ENCODE data around the gene ROBO3.

Gene ROBO3

GRCh38 chr11:124869331-124869730, 4.1 kb downstream of the ROBO3 start:
- H3K27me3 ChIP-seq, result peaks cover 65 to 89% (median 80%) of the 10 kb centered on the region in 11 experiments
- peaks cover 0 to 34% (median 9%) of the 10 kb centered on the region in 11 experiments; a peak in 9 of 22 replicates for H4K20me1 ChIP-seq
- H3K4me3 ChIP-seq, result no peak overlapping the region
- H3K4me2 ChIP-seq, result no peak overlapping the region
- peaks cover 0 to 28% (median 13%) of the 10 kb centered on the region in 11 experiments; a peak in 17 of 22 replicates for H3K9me3 ChIP-seq (replicated peaks in 1 of 11)
- no peak overlapping the region for H3K27ac ChIP-seq
- H3K36me3 ChIP-seq, result no peaks in the 10 kb centered on the region
- H3K4me1 ChIP-seq, result peaks cover 0 to 12% (median 0%) of the 10 kb centered on the region in 10 experiments; a peak in 1 of 20 replicates
- TF ChIP-seq Cebpa-rat (IDR thresholded peaks at IDR 0.05), result no peak
- no peak overlapping the region for H3K9ac ChIP-seq

DNA sequence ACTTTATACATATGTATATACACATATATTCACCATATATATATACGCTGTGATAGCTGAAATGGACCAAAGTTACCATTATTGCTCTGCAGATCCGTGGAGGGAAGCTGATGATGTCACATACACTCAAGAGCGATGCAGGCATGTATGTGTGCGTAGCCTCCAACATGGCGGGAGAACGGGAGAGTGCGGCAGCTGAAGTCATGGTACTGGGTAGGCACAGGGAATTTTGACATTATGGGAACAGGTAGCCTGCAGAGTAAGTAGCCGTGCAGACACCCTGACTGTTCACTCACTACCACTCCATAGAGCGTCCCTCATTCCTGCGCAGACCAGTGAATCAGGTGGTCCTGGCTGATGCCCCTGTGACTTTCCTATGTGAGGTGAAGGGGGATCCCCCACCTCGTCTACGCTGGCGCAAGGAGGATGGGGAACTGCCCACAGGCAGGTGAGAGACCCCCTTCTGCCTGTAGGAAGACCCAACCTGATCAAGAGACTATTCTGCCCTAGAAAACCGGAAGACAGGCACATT, 4.7 kb downstream of the ROBO3 start:
- peaks cover 59 to 83% (median 74%) of the 10 kb centered on the region in 11 experiments for H3K27me3 ChIP-seq
- peaks cover 0 to 12% (median 0%) of the 10 kb centered on the region in 10 experiments; a peak in 1 of 20 replicates for H3K4me1 ChIP-seq
- H4K20me1 ChIP-seq, result peaks cover 0 to 28% (median 9%) of the 10 kb centered on the region in 11 experiments; a peak in 9 of 22 replicates
- no peak overlapping the region for H3K9ac ChIP-seq
- H3K9me3 ChIP-seq (replicated peaks in 1 of 11), result peaks cover 0 to 25% (median 11%) of the 10 kb centered on the region in 11 experiments; a peak in 17 of 22 replicates
- H3K4me3 ChIP-seq, result no peak overlapping the region
- TF ChIP-seq Cebpa-rat (IDR thresholded peaks at IDR 0.05), result no peak
- no peaks in the 10 kb centered on the region for H3K36me3 ChIP-seq
- H3K4me2 ChIP-seq, result no peak overlapping the region
- no peak overlapping the region for H3K27ac ChIP-seq

DNA sequence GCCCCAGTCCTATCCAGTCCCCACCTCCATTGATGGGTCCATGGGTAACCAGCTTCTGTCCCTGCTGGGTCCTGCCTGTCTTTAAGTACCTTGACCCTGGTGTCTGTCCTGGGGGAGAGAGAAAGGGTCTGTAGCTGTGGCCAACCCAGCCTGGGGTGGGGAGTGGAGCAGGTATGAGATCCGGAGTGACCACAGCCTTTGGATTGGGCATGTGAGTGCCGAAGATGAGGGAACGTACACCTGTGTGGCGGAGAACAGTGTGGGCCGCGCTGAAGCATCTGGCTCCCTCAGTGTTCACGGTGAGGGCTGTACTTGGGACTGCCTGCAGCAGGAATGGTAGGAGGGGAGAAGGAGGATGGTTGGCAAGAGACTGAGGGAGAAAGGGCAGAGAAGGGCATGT, 5.2 kb downstream of the ROBO3 start:
- Histone ChIP-seq H3K36me3 (no peaks in the 10 kb centered on the region), H3K9me3 (replicated peaks in 1 of 11) (peaks cover 0 to 20% (median 11%) of the 10 kb centered on the region in 11 experiments; a peak in 17 of 22 replicates), H3K27me3 (peaks cover 55 to 78% (median 69%) of the 10 kb centered on the region in 11 experiments)

GRCh38 chr11:124872280-124872679, 7.0 kb downstream of the ROBO3 start:
- peaks cover 6 to 15% (median 13%) of the 10 kb centered on the region in 10 experiments; a peak in 19 of 20 replicates for H3K4me1 ChIP-seq
- peaks cover 42 to 64% (median 54%) of the 10 kb centered on the region in 11 experiments for H3K27me3 ChIP-seq
- no peak for TF ChIP-seq Cebpa-rat (IDR thresholded peaks at IDR 0.05)
- H3K27ac ChIP-seq, result no peak overlapping the region
- no peak overlapping the region for H3K4me3 ChIP-seq
- H4K20me1 ChIP-seq, result peaks cover 0 to 8% (median 0%) of the 10 kb centered on the region in 11 experiments; a peak in 5 of 22 replicates
- H3K9me3 ChIP-seq (replicated peaks in 1 of 11), result peaks cover 0 to 6% (median 0%) of the 10 kb centered on the region in 11 experiments; a peak in 1 of 22 replicates
- no peaks in the 10 kb centered on the region for H3K36me3 ChIP-seq
- H3K9ac ChIP-seq, result no peak overlapping the region
- H3K4me2 ChIP-seq, result peak overlapping the region in 2 of 11 experiments; percentile 26 to 37; a peak in 2 of 22 replicates

More for the DNA sequence above, 5.2 kb downstream of the ROBO3 start:
- H3K4me3 ChIP-seq, result no peak overlapping the region
- H4K20me1 ChIP-seq, result peaks cover 0 to 23% (median 5%) of the 10 kb centered on the region in 11 experiments; a peak in 9 of 22 replicates
- TF ChIP-seq Cebpa-rat (IDR thresholded peaks at IDR 0.05), result no peak
- H3K4me2 ChIP-seq, result no peak overlapping the region
- H3K9ac ChIP-seq, result no peak overlapping the region
- H3K27ac ChIP-seq, result no peak overlapping the region
- peaks cover 0 to 12% (median under 1%) of the 10 kb centered on the region in 10 experiments; a peak in 8 of 20 replicates for H3K4me1 ChIP-seq

DNA sequence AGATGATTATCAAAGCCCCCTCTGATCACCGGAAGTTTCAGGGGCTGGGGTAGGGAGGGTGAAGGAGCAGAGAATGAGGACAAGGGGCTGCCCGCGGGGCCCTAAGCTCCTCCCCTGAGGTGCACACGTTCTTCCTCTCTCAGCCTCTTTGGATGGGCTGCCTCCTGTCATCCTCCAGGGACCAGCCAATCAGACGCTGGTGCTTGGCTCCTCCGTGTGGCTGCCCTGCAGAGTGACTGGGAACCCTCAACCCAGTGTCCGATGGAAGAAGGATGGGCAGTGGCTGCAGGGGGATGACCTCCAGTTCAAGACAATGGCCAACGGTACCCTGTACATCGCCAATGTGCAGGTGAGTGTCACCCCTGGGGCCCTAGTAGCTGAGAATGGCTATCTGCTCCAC, 7.5 kb downstream of the ROBO3 start:
- H3K4me1 ChIP-seq, result peaks cover 11 to 20% (median 17%) of the 10 kb centered on the region in 10 experiments; a peak in 19 of 20 replicates
- H3K9me3 ChIP-seq (replicated peaks in 1 of 11), result peaks cover 0 to 6% (median 0%) of the 10 kb centered on the region in 11 experiments; a peak in 1 of 22 replicates
- H3K4me2 ChIP-seq, result peak overlapping the region in 3 of 11 experiments; percentile 15 to 37 (median 26); a peak in 4 of 22 replicates
- H3K9ac ChIP-seq, result no peak overlapping the region
- H4K20me1 ChIP-seq, result peaks cover 0 to 8% (median 0%) of the 10 kb centered on the region in 11 experiments; a peak in 4 of 22 replicates
- peaks cover 38 to 59% (median 50%) of the 10 kb centered on the region in 11 experiments for H3K27me3 ChIP-seq
- no peak for TF ChIP-seq Cebpa-rat (IDR thresholded peaks at IDR 0.05)
- no peak overlapping the region for H3K4me3 ChIP-seq
- no peaks in the 10 kb centered on the region for H3K36me3 ChIP-seq
- H3K27ac ChIP-seq, result no peak overlapping the region

GRCh38 chr11:124873951-124874350, 8.7 kb downstream of the ROBO3 start:
- H3K36me3 ChIP-seq, result no peaks in the 10 kb centered on the region
- H3K9ac ChIP-seq, result no peak overlapping the region
- TF ChIP-seq Cebpa-rat (IDR thresholded peaks at IDR 0.05), result no peak
- H3K4me3 ChIP-seq, result no peak overlapping the region
- peaks cover 26 to 47% (median 38%) of the 10 kb centered on the region in 11 experiments for H3K27me3 ChIP-seq
- H3K4me1 ChIP-seq, result peaks cover 20 to 32% (median 25%) of the 10 kb centered on the region in 10 experiments; a peak in 19 of 20 replicates
- peaks cover 0 to 1% (median 0%) of the 10 kb centered on the region in 11 experiments; a peak in 1 of 22 replicates for H3K9me3 ChIP-seq (replicated peaks in 1 of 11)
- H3K27ac ChIP-seq, result no peak overlapping the region
- peaks cover 0 to 8% (median 0%) of the 10 kb centered on the region in 11 experiments; a peak in 1 of 22 replicates for H4K20me1 ChIP-seq
- no peak overlapping the region for H3K4me2 ChIP-seq

- Histone ChIP-seq H3K4me2 (no peak overlapping the region), H3K27ac (no peak overlapping the region), H3K4me1 (peaks cover 28 to 40% (median 32%) of the 10 kb centered on the region in 10 experiments), H3K9me3 (replicated peaks in 1 of 11) (no peaks in the 10 kb centered on the region), H3K4me3 (no peak overlapping the region), H4K20me1 (peaks cover 0 to 8% (median 0%) of the 10 kb centered on the region in 11 experiments; a peak in 1 of 22 replicates), H3K9ac (no peak overlapping the region), H3K27me3 (peaks cover 18 to 40% (median 30%) of the 10 kb centered on the region in 11 experiments), H3K36me3 (no peaks in the 10 kb centered on the region)
- no peak for TF ChIP-seq Cebpa-rat (IDR thresholded peaks at IDR 0.05)
These were observed 9.5 kb downstream of the ROBO3 start for GRCh38 chr11:124874571-124875255.

DNA sequence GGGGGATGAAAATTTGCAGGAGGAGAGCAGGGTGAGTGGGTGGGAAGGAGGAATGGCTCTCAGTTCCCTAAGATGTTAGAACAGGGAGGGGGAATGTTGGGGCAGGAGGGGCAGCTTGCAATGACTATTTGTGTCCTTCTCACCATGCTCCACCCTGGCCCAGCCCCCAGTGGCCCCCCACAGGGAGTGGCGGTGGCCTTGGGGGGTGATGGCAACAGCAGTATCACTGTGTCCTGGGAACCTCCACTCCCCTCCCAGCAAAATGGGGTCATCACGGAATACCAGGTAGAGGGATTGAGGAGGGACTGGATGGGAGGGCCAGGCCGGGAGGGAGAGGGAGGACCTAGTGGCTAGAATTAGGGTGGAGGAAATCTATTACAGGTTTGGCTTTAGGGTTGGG, 10.2 kb downstream of the ROBO3 start:
- Histone ChIP-seq H3K4me1 (peaks cover 33 to 47% (median 39%) of the 10 kb centered on the region in 10 experiments), H3K9me3 (replicated peaks in 1 of 11) (no peaks in the 10 kb centered on the region), H3K36me3 (no peaks in the 10 kb centered on the region), H3K27me3 (peaks cover 11 to 33% (median 23%) of the 10 kb centered on the region in 11 experiments; a peak in 21 of 22 replicates), H3K4me3 (peak overlapping the region in 5 of 10 experiments; percentile 57 to 77 (median 65); a peak in 6 of 20 replicates), H3K27ac (no peak overlapping the region), H4K20me1 (peaks cover 0 to 3% (median 0%) of the 10 kb centered on the region in 11 experiments; a peak in 1 of 22 replicates), H3K9ac (peak overlapping the region in 3 of 11 experiments; percentile 82 to 84 (median 83); a peak in 1 of 22 replicates), H3K4me2 (peak overlapping the region; percentile 88 to 98 (median 93); a peak in 20 of 22 replicates)
- TF ChIP-seq Cebpa-rat (IDR thresholded peaks at IDR 0.05), result no peak
